Measurements from ENCODE around the gene SF3B5.
"Not testable (repeated sequence)": the region's sequence is repeated elsewhere in the genome, so short reads cannot be mapped to it uniquely, and the experiment has no call there.

The SF3B5 gene

GRCh38 chr6:144104488-144104887 lies 9.1 kb upstream of the SF3B5 start:
- no peak for DNase-seq

- DNase-seq = no peak
Measured at GRCh38 chr6:144103026-144103563, 7.7 kb upstream of the SF3B5 start.

GRCh38 chr6:144098993-144099392 lies 3.6 kb upstream of the SF3B5 start:
- no peak for DNase-seq

DNA sequence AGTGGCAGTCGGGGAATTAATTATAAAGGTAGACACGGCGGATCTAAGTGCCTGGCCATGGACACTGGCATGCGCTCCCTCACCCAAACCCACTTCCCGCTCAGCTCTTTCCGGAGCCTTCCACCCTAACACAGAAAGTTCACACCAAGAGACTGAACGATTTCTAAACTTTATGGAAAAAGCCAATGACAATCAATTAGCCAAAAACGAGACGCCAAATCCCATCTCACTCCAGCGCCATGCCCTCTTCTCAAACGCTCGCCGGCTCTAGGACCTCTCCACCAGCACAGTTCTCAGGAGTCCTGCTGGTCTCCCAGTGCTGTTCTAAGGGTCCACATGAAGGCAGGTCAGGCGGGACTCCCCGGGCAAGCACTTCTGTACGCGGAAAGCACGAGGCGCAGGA lies 641 bp downstream of the SF3B5 start:
- DNase-seq = peak; percentile 6

GRCh38 chr6:144093658-144094057 lies 1.7 kb downstream of the SF3B5 start:
- no peak for DNase-seq

- DNase-seq = no peak
Measured at GRCh38 chr6:144093236-144093635, 2.1 kb downstream of the SF3B5 start.

GRCh38 chr6:144090384-144090783 lies 5.0 kb downstream of the SF3B5 start:
- no peak for DNase-seq

GRCh38 chr6:144087789-144088426 lies 7.5 kb downstream of the SF3B5 start:
- DNase-seq = no peak

- DNase-seq = no peak
Measured at GRCh38 chr6:144086959-144087358, 8.4 kb downstream of the SF3B5 start.

DNA sequence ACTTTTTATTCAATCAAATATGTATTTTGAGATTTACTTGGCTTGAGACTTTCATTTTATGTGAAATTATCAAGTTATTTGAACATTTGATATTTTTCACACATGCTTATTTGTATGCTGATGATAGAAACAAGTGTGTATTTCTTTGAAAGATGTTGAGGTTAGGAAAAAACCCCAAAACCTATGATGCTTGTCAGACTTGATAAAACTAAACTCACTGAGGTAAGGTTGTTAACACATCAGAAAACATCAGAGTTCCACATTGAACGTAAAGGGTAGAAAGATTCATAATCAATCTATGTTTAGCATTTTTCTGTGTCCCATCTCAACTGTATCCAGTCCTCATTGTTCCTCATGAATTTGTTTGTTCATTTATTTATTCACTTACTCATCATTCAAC lies 12.2 kb downstream of the SF3B5 start:
- no peak for DNase-seq

- not testable (repeated sequence) for DNase-seq
Measured at GRCh38 chr6:144082412-144082811, 13.0 kb downstream of the SF3B5 start.

DNA sequence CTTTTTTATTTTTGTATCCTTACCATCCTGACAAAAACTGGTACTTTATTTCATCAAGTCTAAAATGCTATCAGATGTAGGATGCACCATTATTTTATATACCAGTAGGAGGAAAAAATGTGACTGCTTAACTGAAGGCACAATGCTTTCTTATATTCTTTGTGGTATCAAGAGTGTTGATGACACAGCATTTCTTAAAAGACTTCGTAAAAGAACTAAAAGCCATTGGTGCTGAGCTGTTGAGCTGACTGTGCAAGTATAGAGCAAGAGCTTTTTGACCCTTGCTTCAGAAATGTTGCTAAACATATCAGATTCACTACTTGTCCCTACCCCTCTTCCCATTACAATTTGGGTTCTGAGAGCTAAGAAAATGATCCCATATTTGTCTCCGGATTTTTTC lies 17.5 kb downstream of the SF3B5 start:
- no peak for DNase-seq

DNA sequence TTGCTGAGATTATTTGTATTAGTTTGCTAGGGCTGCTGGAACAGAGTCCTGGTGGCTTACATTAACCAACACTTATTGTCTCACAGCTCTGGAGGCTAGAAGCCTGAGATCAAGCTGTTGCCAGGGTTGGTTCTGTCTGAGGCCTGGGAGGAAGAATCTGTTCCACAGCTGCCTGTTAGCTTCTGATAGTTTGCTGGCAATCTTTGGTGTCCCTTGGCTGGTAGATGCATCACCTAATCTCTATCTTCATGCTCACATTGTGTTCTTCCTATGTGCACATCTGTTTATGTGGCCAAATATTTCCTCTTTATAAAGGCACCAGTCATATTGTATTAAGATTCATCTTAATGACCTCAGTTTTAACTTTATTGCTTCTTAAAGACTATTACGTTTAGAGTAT lies 19.5 kb downstream of the SF3B5 start:
- no peak for DNase-seq

- DNase-seq = no peak
Measured at GRCh38 chr6:144075187-144075586, 20.2 kb downstream of the SF3B5 start.

DNA sequence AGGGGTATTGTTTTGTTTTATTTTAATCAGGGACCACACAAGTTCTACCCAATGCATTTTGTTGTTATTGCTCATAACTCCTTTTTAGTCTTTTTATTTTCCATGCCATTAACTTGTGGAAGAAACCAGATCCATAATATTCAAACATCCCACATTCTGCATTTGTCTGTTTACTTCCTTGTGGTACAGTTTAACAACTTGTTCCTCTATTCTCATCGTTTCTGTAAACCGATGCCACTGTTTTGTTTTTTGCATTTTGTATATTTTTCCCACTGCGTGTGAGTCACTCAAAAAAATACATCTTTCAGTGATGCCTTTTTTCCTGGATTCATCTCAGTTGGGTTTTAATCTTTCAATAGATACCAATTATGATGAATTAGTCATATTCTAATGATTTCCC lies 22.3 kb downstream of the SF3B5 start:
- no peak for DNase-seq

GRCh38 chr6:144069506-144069905 lies 25.9 kb downstream of the SF3B5 start:
- DNase-seq = no peak

- no peak for DNase-seq
Measured at GRCh38 chr6:144068794-144069193, 26.6 kb downstream of the SF3B5 start.

- no peak for DNase-seq
Measured at GRCh38 chr6:144066741-144067484, 28.5 kb downstream of the SF3B5 start.

GRCh38 chr6:144066255-144066654 lies 29.1 kb downstream of the SF3B5 start:
- DNase-seq = no peak

GRCh38 chr6:144065213-144065660 lies 30.1 kb downstream of the SF3B5 start:
- DNase-seq = peak; percentile 22

DNA sequence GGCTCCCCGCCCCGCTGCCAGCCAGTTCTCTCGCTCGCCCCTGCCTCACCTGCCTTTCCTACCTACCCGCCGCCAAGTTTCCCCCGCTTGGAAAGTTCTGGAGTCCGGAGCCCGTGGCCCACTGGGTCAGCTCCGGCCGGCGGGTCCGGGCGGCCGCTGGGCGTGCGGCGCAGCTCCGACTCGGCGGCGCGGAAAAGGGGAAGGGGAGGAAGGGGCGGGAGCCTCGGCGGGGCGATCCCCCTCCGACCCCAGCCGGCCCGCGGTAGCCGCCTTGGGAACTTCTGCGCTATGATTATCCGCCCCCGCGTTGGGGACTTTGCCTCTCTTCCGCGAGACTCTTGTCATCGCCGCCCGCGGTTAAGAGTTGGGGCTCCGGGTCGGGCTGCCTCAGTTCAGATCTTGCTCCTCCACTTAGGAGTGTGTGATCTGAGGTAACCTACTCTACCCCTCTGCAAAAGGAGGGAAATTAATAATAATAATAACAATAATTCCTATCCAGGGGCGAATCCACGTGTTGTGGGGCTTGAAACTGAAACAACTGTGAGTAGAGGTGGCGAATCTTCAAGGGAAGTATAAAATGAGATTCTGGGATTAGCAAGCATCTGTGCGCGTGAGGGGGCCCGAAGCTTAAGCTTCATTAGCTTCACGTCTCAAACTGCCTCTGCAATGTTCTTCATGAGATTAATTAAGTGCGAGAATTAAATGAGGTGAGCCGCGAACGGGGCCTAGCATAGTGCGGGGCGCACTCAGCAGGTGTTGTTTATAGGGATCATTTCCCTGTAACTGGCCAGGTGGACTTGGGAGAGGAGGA lies 30.8 kb downstream of the SF3B5 start:
- DNase-seq = peak; percentile 76

DNA sequence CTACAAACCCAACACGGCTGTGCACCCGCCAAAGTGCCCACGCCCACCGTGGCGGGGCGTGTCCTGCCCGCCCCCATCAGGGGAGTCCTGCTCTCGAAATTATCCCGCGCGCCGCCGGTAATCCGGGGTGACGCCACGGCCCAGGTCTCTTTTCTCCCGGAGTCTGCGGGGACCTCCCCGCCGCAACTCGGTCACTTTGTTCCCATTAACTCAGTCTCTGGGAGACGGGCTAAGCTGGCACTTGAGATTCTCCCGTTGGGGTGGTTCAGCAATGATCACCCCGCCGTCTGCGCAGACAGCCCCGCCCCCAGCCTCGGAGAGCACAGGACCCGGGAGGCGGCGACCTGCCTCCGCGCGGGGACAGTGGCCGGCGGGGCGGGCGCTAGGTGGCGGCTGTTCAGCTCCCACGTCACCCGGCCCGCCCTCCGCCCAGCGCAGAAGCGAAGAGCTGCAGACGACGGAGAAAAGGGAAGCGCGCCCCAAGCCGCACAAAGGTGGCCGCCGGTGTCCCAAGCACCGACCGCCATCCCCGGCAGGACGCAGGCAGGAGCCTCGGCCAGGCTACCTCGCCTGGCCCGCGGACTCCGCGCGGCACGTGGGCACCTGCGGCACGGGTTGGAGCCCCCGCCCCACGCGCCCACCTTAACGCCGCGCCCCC lies 31.5 kb downstream of the SF3B5 start:
- peak; percentile 89 for DNase-seq

DNA sequence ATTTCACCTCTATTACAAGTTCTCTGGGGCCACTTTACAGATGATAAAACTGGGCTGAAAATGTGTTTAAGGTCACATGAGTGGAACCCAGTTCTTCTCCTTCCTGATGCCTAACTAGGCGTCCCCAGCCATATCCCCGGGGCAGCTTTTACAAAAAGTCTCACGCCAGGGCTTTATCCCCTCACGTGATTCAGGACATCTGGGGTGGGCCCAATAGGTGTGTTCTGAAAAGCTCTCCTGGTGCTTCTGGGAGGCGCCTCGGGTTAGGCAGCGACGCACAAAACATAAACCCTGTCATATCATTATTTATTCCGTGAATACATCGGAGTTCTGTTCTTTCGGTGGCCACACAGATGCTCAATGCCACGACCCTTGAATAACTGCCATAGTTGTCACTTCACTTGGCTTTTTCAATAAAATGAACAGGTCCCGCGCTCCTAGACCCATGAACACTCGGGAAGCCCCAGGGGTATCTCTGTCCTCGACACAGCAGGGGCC lies 32.1 kb downstream of the SF3B5 start:
- DNase-seq = no peak

Measured in stimulated activated naive CD4-positive, alpha-beta T cell treated with Interleukin-2 at 50 U/mL for 16 hours (primary cell).